NCI-H2107 (cell line): ENCODE measurements around the gene EEF1B2.
"Not testable (repeated sequence)": the region's sequence is repeated elsewhere in the genome, so short reads cannot be mapped to it uniquely, and the experiment has no call there.

ENCODE experiments used
- DNase-seq: peaks from one replicate; lab custom pipeline; 2025; lab: John Stamatoyannopoulos, UW

The EEF1B2 gene

GRCh38 chr2:206159346-206160124 lies at the start of gene EEF1B2, which contains the start of gene NDUFS1:
TSS of gene EEF1B2 (plus strand) at chr2:206159895. CDS start at chr2:206159980, 85 bp downstream.
TSS of gene NDUFS1 (minus strand) at chr2:206159444. CDS start at chr2:206153678, 5,766 bp downstream.
- DNase-seq, result peak; percentile 92

- DNase-seq, result no peak
Measured at GRCh38 chr2:206112108-206112507, 47.6 kb upstream of the EEF1B2 start.

GRCh38 chr2:206112846-206113547 lies 46.7 kb upstream of the EEF1B2 start:
- no peak for DNase-seq

- no peak for DNase-seq
Measured at GRCh38 chr2:206115026-206115578, 44.6 kb upstream of the EEF1B2 start.

- DNase-seq, result no peak
Measured at GRCh38 chr2:206116278-206116677, 43.4 kb upstream of the EEF1B2 start.

- not testable (repeated sequence) for DNase-seq
Measured at GRCh38 chr2:206122569-206122968, 37.1 kb upstream of the EEF1B2 start.

GRCh38 chr2:206125901-206126300 lies 33.8 kb upstream of the EEF1B2 start:
- DNase-seq, result no peak

- no peak for DNase-seq
Measured at GRCh38 chr2:206127656-206128055, 32.0 kb upstream of the EEF1B2 start.

- DNase-seq, result no peak
Measured at GRCh38 chr2:206143451-206143850, 16.2 kb upstream of the EEF1B2 start.

- DNase-seq, result no peak
Measured at GRCh38 chr2:206144383-206144782, 15.3 kb upstream of the EEF1B2 start.

- DNase-seq, result no peak
Measured at GRCh38 chr2:206145665-206146064, 14.0 kb upstream of the EEF1B2 start.

- DNase-seq, result no peak
Measured at GRCh38 chr2:206149330-206149729, 10.4 kb upstream of the EEF1B2 start.

- no peak for DNase-seq
Measured at GRCh38 chr2:206150168-206150567, 9.5 kb upstream of the EEF1B2 start.

GRCh38 chr2:206150631-206151030 lies 9.1 kb upstream of the EEF1B2 start:
- no peak for DNase-seq

- DNase-seq, result peak; percentile 36
Measured at GRCh38 chr2:206154197-206154596, 5.5 kb upstream of the EEF1B2 start.

- DNase-seq, result not testable (repeated sequence)
Measured at GRCh38 chr2:206157014-206157413, 2.7 kb upstream of the EEF1B2 start.

- DNase-seq, result no peak
Measured at GRCh38 chr2:206158563-206159345, 941 bp upstream of the EEF1B2 start.

GRCh38 chr2:206160125-206160806 lies 571 bp downstream of the EEF1B2 start:
- no peak for DNase-seq

- no peak for DNase-seq
Measured at GRCh38 chr2:206160807-206161179, 1.1 kb downstream of the EEF1B2 start.

GRCh38 chr2:206162401-206162800 lies 2.7 kb downstream of the EEF1B2 start:
- DNase-seq, result not testable (repeated sequence)

- DNase-seq, result no peak
Measured at GRCh38 chr2:206163251-206163880, 3.7 kb downstream of the EEF1B2 start.
